Measurements from ENCODE around the gene CDH20. TPM values are rescaled to one million over a fixed set of nuclear protein-coding genes. Genes with fewer than 3 reads are reported as not detected.

The CDH20 gene
- polyA plus RNA-seq, 3 donors = not detected

GRCh38 chr18:61489334-61489733, 156.1 kb downstream of the CDH20 start:
- Mint-ChIP-seq H3K9me3 (no peaks in the 10 kb centered on the region), H3K4me1 (no peaks in the 10 kb centered on the region), H3K36me3 (no peaks in the 10 kb centered on the region), H3K27ac (no peak overlapping the region), H3K27me3 (ENCODE audit: low read depth in 3 of 3) (peaks cover 0 to 2% (median 0%) of the 10 kb centered on the region in 3 donors), H3K4me3 (no peak overlapping the region)
- Histone ChIP-seq H3K36me3 (replicated peaks in 1 of 2; ENCODE audit: control insufficient read depth in 1 of 2, insufficient read depth in 2 of 2, low read length in 2 of 2) (no peaks in the 10 kb centered on the region), H4K20me1 (ENCODE audit: insufficient read depth, low read length) (no peaks in the 10 kb centered on the region), H2AFZ (ENCODE audit: insufficient read depth, low read depth, low read length, poor library complexity, severe bottlenecking) (no peak overlapping the region), H3K27ac (ENCODE audit: low read depth in 1 of 2, low read length in 2 of 2) (no peak overlapping the region), H3K4me1 (ENCODE audit: control insufficient read depth in 1 of 2, insufficient read depth in 2 of 2, low read length in 2 of 2) (no peaks in the 10 kb centered on the region), H3K4me3 (replicated peaks in 1 of 3; ENCODE audit: low read depth in 2 of 3, low read length in 3 of 3) (no peak overlapping the region), H3K27me3 (ENCODE audit: control insufficient read depth in 2 of 2, insufficient read depth in 2 of 2, low read length in 2 of 2) (no peaks in the 10 kb centered on the region), H3K79me2 (ENCODE audit: insufficient read depth, low read length) (no peaks in the 10 kb centered on the region), H3K9me3 (replicated peaks in 1 of 2; ENCODE audit: control insufficient read depth in 1 of 2, insufficient read depth in 1 of 2, low read length in 2 of 2) (no peaks in the 10 kb centered on the region), H3K4me2 (replicated peaks; ENCODE audit: extremely low read depth, low read length, poor library complexity, severe bottlenecking) (no peak overlapping the region), H3K9ac (ENCODE audit: insufficient read depth, low read length, poor library complexity, severe bottlenecking) (no peak overlapping the region)
- DNase-seq = no peak
- no peak for TF ChIP-seq CTCF (IDR thresholded peaks at IDR 0.05)
- intact Hi-C loops (cut with micrococcal nuclease) = no loop called here
- 80% methylated on average over 2 of the region's 3 CpGs for WGBS (ENCODE audit: insufficient coverage)

- Mint-ChIP-seq H3K27ac (peak overlapping the region in 1 of 7 donors; percentile 21), H3K27me3 (ENCODE audit: low read depth in 3 of 3) (peaks cover 2% of the 10 kb centered on the region in 3 donors), H3K4me1 (no peaks in the 10 kb centered on the region), H3K9me3 (peaks cover 0 to 1% (median 0%) of the 10 kb centered on the region in 7 donors), H3K36me3 (no peaks in the 10 kb centered on the region), H3K4me3 (no peak overlapping the region)
- no peaks in the 10 kb centered on the region for H4K20me1 ChIP-seq (ENCODE audit: insufficient read depth, low read length)
- H3K4me3 ChIP-seq (replicated peaks in 1 of 3; ENCODE audit: low read depth in 2 of 3, low read length in 3 of 3) = no peak overlapping the region
- H3K4me2 ChIP-seq (replicated peaks; ENCODE audit: extremely low read depth, low read length, poor library complexity, severe bottlenecking) = no peak overlapping the region
- 86% methylated on average over 16 of the region's 18 CpGs for WGBS (ENCODE audit: insufficient coverage)
- intact Hi-C loops (cut with micrococcal nuclease) = no loop called here
- H3K4me1 ChIP-seq (ENCODE audit: control insufficient read depth in 1 of 2, insufficient read depth in 2 of 2, low read length in 2 of 2) = no peaks in the 10 kb centered on the region
- H2AFZ ChIP-seq (ENCODE audit: insufficient read depth, low read depth, low read length, poor library complexity, severe bottlenecking) = no peak overlapping the region
- no peak overlapping the region for H3K9ac ChIP-seq (ENCODE audit: insufficient read depth, low read length, poor library complexity, severe bottlenecking)
- no peaks in the 10 kb centered on the region for H3K27me3 ChIP-seq (ENCODE audit: control insufficient read depth in 2 of 2, insufficient read depth in 2 of 2, low read length in 2 of 2)
- no peaks in the 10 kb centered on the region for H3K79me2 ChIP-seq (ENCODE audit: insufficient read depth, low read length)
- DNase-seq = no peak
- TF ChIP-seq CTCF (IDR thresholded peaks at IDR 0.05) = no peak
- no peaks in the 10 kb centered on the region for H3K9me3 ChIP-seq (replicated peaks in 1 of 2; ENCODE audit: control insufficient read depth in 1 of 2, insufficient read depth in 1 of 2, low read length in 2 of 2)
- H3K36me3 ChIP-seq (replicated peaks in 1 of 2; ENCODE audit: control insufficient read depth in 1 of 2, insufficient read depth in 2 of 2, low read length in 2 of 2) = no peaks in the 10 kb centered on the region
- no peak overlapping the region for H3K27ac ChIP-seq (ENCODE audit: low read depth in 1 of 2, low read length in 2 of 2)
Measured at GRCh38 chr18:61496374-61496773, 163.1 kb downstream of the CDH20 start.
